Measurements from ENCODE around the gene RAC2.

Gene RAC2

DNA sequence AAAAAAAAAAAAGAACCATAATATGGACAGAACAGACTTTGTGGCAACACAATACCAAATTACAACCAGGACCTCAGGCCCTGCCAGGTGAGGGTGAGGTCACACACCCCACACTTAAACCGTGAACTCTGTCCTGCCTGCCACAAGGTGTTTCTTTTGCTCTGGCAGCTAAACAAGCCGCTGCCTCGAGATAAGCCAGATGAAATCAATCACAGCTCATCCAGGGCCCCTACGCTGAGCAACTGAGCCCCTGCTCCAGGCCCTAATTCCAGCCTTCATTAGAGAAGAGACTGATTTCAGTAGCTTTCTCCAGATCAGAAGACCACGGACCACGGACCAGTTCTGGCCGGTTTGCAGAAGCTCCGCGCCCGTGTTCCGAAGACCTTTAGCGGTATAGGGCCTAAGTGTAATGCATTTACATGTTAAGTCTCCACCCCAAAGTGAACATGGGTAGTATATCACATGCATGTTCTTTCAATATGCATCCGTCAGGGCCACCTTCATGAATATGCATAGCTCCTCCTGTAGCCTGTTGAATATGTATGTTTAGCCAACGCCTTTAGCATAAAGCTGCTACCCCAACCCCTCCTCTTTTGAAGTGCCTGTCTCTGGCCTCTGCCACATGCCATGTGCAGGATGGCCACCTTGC, 14.8 kb upstream of the RAC2 start:
- Histone ChIP-seq H3K4me1 (no peaks in the 10 kb centered on the region), H3K27me3 (peaks cover 0 to 83% of the 10 kb centered on the region in 2 donors), H3K4me3 (no peak overlapping the region), H3K9me3 (peaks cover 0 to 7% (median 6%) of the 10 kb centered on the region in 3 donors), H3K36me3 (no peaks in the 10 kb centered on the region), H3K27ac (no peak overlapping the region)
- no peak for DNase-seq
- intact Hi-C loops (cut with DNase I; ENCODE audit: low total_unique reads), result no loop called here
- TF ChIP-seq, protein P1, sequence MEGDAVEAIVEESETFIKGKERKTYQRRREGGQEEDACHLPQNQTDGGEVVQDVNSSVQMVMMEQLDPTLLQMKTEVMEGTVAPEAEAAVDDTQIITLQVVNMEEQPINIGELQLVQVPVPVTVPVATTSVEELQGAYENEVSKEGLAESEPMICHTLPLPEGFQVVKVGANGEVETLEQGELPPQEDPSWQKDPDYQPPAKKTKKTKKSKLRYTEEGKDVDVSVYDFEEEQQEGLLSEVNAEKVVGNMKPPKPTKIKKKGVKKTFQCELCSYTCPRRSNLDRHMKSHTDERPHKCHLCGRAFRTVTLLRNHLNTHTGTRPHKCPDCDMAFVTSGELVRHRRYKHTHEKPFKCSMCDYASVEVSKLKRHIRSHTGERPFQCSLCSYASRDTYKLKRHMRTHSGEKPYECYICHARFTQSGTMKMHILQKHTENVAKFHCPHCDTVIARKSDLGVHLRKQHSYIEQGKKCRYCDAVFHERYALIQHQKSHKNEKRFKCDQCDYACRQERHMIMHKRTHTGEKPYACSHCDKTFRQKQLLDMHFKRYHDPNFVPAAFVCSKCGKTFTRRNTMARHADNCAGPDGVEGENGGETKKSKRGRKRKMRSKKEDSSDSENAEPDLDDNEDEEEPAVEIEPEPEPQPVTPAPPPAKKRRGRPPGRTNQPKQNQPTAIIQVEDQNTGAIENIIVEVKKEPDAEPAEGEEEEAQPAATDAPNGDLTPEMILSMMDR (IDR thresholded peaks at IDR 0.05), result no peak

DNA sequence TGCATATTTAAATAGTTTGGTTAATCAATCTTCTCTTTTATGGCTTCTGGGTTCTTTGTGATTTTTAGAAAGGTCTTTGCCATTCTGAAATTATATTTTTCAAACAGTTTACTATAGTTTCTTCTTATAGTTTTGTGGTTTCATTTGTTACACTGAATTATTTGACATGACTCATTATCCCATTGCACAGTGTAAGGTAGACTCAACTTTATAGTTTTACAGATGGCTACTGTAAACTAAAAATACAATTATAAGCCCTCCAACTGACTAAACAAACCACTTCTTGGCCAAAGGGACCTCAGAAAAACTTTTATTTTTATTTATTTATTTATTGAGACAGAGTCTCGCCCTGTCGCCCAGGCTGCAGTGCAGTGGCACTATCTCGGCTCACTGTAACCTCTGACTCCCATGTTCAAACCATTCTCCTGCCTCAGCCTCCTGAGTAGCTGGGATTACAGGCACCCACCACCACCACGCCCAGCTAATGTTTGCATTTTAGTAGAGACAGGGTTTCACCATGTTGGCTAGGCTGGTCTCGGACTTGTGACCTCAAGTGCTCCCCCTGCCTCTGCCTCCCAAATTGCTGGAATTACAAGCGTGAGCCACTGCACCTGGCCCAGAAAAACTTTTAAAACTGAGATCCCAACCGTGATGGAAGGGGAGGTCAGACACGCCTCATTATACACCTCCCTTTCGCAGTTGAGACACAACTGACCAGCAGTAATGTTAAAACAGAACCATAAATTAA, 14.1 kb upstream of the RAC2 start:
- Histone ChIP-seq H3K27ac (no peak overlapping the region), H3K27me3 (peaks cover 0 to 79% of the 10 kb centered on the region in 2 donors), H3K4me1 (no peaks in the 10 kb centered on the region), H3K36me3 (no peaks in the 10 kb centered on the region), H3K4me3 (no peak overlapping the region), H3K9me3 (peaks cover 0 to under 1% (median 0%) of the 10 kb centered on the region in 3 donors)
- TF ChIP-seq, protein P1 (IDR thresholded peaks at IDR 0.05), result no peak
- intact Hi-C loops (cut with DNase I; ENCODE audit: low total_unique reads), result no loop called here
- DNase-seq, result no peak

DNA sequence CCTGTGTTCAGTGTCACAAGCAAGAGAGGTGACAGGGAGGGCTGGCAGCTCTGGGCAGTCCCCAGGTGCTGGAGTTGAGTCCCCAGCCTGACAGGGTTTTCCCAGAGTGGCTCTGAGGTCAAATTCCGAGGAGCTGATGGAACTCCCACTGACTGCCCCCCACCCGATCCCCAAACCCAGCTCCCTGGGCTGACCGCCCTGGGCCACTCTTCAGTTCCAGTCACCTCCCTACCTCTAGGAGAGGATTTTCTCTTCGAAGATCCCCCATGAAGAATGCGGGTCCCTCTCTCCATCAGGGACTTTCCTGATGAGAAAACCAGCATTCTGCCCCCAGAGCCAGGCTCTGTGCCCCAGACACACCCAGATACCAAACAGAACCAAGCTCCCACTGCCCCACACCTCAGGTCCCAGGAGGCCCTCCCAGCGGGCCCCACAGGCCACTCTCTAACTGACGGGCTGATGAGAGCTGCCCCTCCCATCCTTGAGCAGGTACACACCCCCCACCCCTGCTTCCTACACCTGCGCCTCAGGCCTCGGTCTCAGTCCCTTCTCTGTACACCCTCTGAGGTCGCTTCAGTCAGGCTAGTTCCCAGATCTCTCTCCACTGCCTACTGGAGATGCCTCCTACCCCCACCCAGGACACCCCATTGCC, 12.1 kb upstream of the RAC2 start:
- H3K36me3 ChIP-seq, result no peaks in the 10 kb centered on the region
- TF ChIP-seq, protein P1 (IDR thresholded peaks at IDR 0.05), result no peak
- peaks cover 0 to 70% of the 10 kb centered on the region in 2 donors for H3K27me3 ChIP-seq
- no peaks in the 10 kb centered on the region for H3K9me3 ChIP-seq
- intact Hi-C loops (cut with DNase I; ENCODE audit: low total_unique reads), result no loop called here
- no peaks in the 10 kb centered on the region for H3K4me1 ChIP-seq
- no peak for DNase-seq
- no peak overlapping the region for H3K4me3 ChIP-seq
- H3K27ac ChIP-seq, result no peak overlapping the region

DNA sequence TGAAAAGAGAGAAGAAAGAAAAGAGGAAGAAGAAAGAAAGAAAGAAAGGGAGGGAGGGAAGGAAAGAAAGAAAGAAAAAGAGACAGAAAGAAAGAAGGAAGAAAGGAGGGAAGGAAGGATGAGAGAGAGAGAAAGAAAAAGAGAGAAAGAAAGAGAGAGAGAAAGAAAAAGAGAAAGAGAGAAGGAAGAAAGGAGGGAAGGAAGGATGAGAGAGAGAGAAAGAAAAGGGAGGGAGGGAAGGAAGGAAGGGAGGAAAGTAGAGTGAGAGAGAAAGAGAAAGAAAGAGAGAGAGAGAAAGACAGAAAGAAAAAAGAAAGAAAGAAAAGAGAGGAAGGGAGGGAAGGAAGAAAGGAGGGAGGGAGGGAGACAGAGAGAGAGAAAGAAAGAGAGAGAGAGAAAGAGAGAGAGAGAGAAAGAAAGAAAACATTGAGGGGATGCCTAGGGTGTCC, 11.5 kb upstream of the RAC2 start:
- Histone ChIP-seq H3K9me3 (no peaks in the 10 kb centered on the region), H3K27me3 (peaks cover 0 to 70% of the 10 kb centered on the region in 2 donors), H3K36me3 (no peaks in the 10 kb centered on the region), H3K27ac (no peak overlapping the region), H3K4me1 (no peaks in the 10 kb centered on the region), H3K4me3 (no peak overlapping the region)
- intact Hi-C loops (cut with DNase I; ENCODE audit: low total_unique reads), result no loop called here
- TF ChIP-seq, protein P1 (IDR thresholded peaks at IDR 0.05), result no peak
- no peak for DNase-seq

DNA sequence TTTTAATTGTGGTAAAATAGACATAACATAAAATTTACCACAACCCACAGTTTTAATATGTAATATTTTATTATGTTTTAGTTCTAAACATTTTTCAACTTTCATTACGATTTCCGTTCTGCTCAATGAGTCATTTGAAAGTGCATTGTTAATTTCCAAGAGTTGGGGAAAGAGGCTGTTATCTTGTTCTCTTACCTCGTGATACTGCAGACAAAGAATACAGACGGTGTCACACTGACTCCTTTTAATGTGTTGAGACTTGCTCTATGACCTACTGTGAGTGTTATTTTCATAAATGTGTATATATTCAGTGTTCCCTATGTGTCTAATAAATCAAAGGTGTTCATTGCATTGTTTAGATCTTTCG, 10.8 kb upstream of the RAC2 start:
- intact Hi-C loops (cut with DNase I; ENCODE audit: low total_unique reads), result no loop called here

More for the DNA sequence above, 10.8 kb upstream of the RAC2 start:
- H3K4me3 ChIP-seq, result no peak overlapping the region
- no peaks in the 10 kb centered on the region for H3K36me3 ChIP-seq
- no peak overlapping the region for H3K27ac ChIP-seq
- H3K4me1 ChIP-seq, result no peaks in the 10 kb centered on the region
- DNase-seq, result no peak
- peaks cover 0 to 65% of the 10 kb centered on the region in 2 donors for H3K27me3 ChIP-seq
- TF ChIP-seq, protein P1 (IDR thresholded peaks at IDR 0.05), result no peak
- H3K9me3 ChIP-seq, result no peaks in the 10 kb centered on the region

All from tibial artery (tissue), 4 donors.